LNCaP clone FGC (cell line): ENCODE data around the gene PLA2G2A.
A peak's percentile ranks its signal among the peaks of the same experiment; 100 is the strongest.

Source experiments
- DNase-seq: peaks from one replicate; pipeline ENCODE4 v3.0.0-alpha.2; 2011; ENCODE audit warnings: low read depth
- H3K4me3 ChIP-seq: 2 replicates; pipeline ENCODE4 v1.5.1; 2011; ENCODE audit warnings: mild to moderate bottlenecking, low read depth, low read length, control low read depth
- CTCF ChIP-seq: IDR thresholded peaks from 2 replicates; pipeline ENCODE4 v1.5.1; 2012; ENCODE audit warnings: mild to moderate bottlenecking; ENCODE audit not compliant: control insufficient read depth, insufficient read depth; ENCODE audit errors: extremely low read depth

Gene PLA2G2A

GRCh38 chr1:19981170-19981506, 1.7 kb upstream of the PLA2G2A start:
- no peak for DNase-seq
- no peak for TF ChIP-seq CTCF
- no peak overlapping the region for H3K4me3 ChIP-seq

GRCh38 chr1:19980314-19980713, 896 bp upstream of the PLA2G2A start:
- no peak for DNase-seq
- no peak for TF ChIP-seq CTCF
- no peak overlapping the region for H3K4me3 ChIP-seq

GRCh38 chr1:19978143-19978542, 1.3 kb downstream of the PLA2G2A start:
- no peak for DNase-seq
- no peak overlapping the region for H3K4me3 ChIP-seq
- no peak for TF ChIP-seq CTCF

- no peak overlapping the region for H3K4me3 ChIP-seq
- DNase-seq: no peak
- no peak for TF ChIP-seq CTCF
Measured at GRCh38 chr1:19976317-19977003, 3.0 kb downstream of the PLA2G2A start.

- TF ChIP-seq CTCF: no peak
- no peak for DNase-seq
- no peak overlapping the region for H3K4me3 ChIP-seq
Measured at GRCh38 chr1:19975423-19976193, 3.8 kb downstream of the PLA2G2A start.

GRCh38 chr1:19974822-19975416, 4.5 kb downstream of the PLA2G2A start:
- DNase-seq: peak; percentile 63
- H3K4me3 ChIP-seq: no peak overlapping the region
- peak; percentile 93 for TF ChIP-seq CTCF
